Measurements from ENCODE around the gene ALG12.

ALG12 gene

GRCh38 chr22:49869845-49870712, 48.2 kb downstream of the ALG12 start:
- H3K4me1 Mint-ChIP-seq (ENCODE audit: low read depth): peaks cover 66% of the 10 kb centered on the region
- peaks cover 68% of the 10 kb centered on the region for H3K36me3 Mint-ChIP-seq (ENCODE audit: low read depth)
- peaks cover 19% of the 10 kb centered on the region for H3K9me3 Mint-ChIP-seq
- peak overlapping the region; percentile 33 for H3K4me3 Mint-ChIP-seq
- peak overlapping the region; percentile 16 for H3K27ac Mint-ChIP-seq
- H3K27me3 Mint-ChIP-seq: no peaks in the 10 kb centered on the region

- Mint-ChIP-seq H3K4me1 (ENCODE audit: low read depth) (peaks cover 67% of the 10 kb centered on the region), H3K36me3 (ENCODE audit: low read depth) (peaks cover 65% of the 10 kb centered on the region), H3K9me3 (peaks cover 19% of the 10 kb centered on the region), H3K4me3 (no peak overlapping the region), H3K27me3 (no peaks in the 10 kb centered on the region), H3K27ac (peak overlapping the region; percentile 40)
These were observed 49.0 kb downstream of the ALG12 start for GRCh38 chr22:49869086-49869830.

GRCh38 chr22:49867303-49868265, 50.7 kb downstream of the ALG12 start:
- Mint-ChIP-seq H3K4me3 (no peak overlapping the region), H3K27me3 (no peaks in the 10 kb centered on the region), H3K9me3 (peaks cover 19% of the 10 kb centered on the region), H3K4me1 (ENCODE audit: low read depth) (peaks cover 73% of the 10 kb centered on the region), H3K27ac (peak overlapping the region; percentile 61), H3K36me3 (ENCODE audit: low read depth) (peaks cover 57% of the 10 kb centered on the region)

- Mint-ChIP-seq H3K9me3 (peaks cover 19% of the 10 kb centered on the region), H3K27ac (no peak overlapping the region), H3K4me1 (ENCODE audit: low read depth) (peaks cover 75% of the 10 kb centered on the region), H3K4me3 (peak overlapping the region; percentile 3), H3K36me3 (ENCODE audit: low read depth) (peaks cover 57% of the 10 kb centered on the region), H3K27me3 (no peaks in the 10 kb centered on the region)
These were observed 51.6 kb downstream of the ALG12 start for GRCh38 chr22:49866646-49867045.

- peaks cover 79% of the 10 kb centered on the region for H3K4me1 Mint-ChIP-seq (ENCODE audit: low read depth)
- H3K27me3 Mint-ChIP-seq: no peaks in the 10 kb centered on the region
- H3K27ac Mint-ChIP-seq: no peak overlapping the region
- H3K36me3 Mint-ChIP-seq (ENCODE audit: low read depth): peaks cover 57% of the 10 kb centered on the region
- no peak overlapping the region for H3K4me3 Mint-ChIP-seq
- peaks cover 19% of the 10 kb centered on the region for H3K9me3 Mint-ChIP-seq
These were observed 52.1 kb downstream of the ALG12 start for GRCh38 chr22:49866134-49866533.

GRCh38 chr22:49865156-49865555, 53.1 kb downstream of the ALG12 start:
- Mint-ChIP-seq H3K36me3 (ENCODE audit: low read depth) (peaks cover 51% of the 10 kb centered on the region), H3K4me3 (no peak overlapping the region), H3K27me3 (no peaks in the 10 kb centered on the region), H3K9me3 (peaks cover 19% of the 10 kb centered on the region), H3K27ac (no peak overlapping the region), H3K4me1 (ENCODE audit: low read depth) (peaks cover 76% of the 10 kb centered on the region)

GRCh38 chr22:49863931-49864330, 54.3 kb downstream of the ALG12 start:
- Mint-ChIP-seq H3K4me3 (no peak overlapping the region), H3K27me3 (no peaks in the 10 kb centered on the region), H3K36me3 (ENCODE audit: low read depth) (peaks cover 42% of the 10 kb centered on the region), H3K9me3 (peaks cover 8% of the 10 kb centered on the region), H3K27ac (no peak overlapping the region), H3K4me1 (ENCODE audit: low read depth) (peaks cover 69% of the 10 kb centered on the region)

GRCh38 chr22:49862496-49862776, 55.8 kb downstream of the ALG12 start:
- Mint-ChIP-seq H3K4me3 (no peak overlapping the region), H3K27me3 (no peaks in the 10 kb centered on the region), H3K9me3 (peaks cover 5% of the 10 kb centered on the region), H3K36me3 (ENCODE audit: low read depth) (peaks cover 33% of the 10 kb centered on the region), H3K27ac (no peak overlapping the region), H3K4me1 (ENCODE audit: low read depth) (peaks cover 59% of the 10 kb centered on the region)

GRCh38 chr22:49861642-49862495, 56.4 kb downstream of the ALG12 start:
- H3K36me3 Mint-ChIP-seq (ENCODE audit: low read depth): peaks cover 28% of the 10 kb centered on the region
- H3K27me3 Mint-ChIP-seq: no peaks in the 10 kb centered on the region
- peaks cover 56% of the 10 kb centered on the region for H3K4me1 Mint-ChIP-seq (ENCODE audit: low read depth)
- peak overlapping the region; percentile 53 for H3K27ac Mint-ChIP-seq
- H3K9me3 Mint-ChIP-seq: peaks cover 5% of the 10 kb centered on the region
- H3K4me3 Mint-ChIP-seq: no peak overlapping the region

GRCh38 chr22:49858827-49859226, 59.4 kb downstream of the ALG12 start:
- H3K36me3 Mint-ChIP-seq (ENCODE audit: low read depth): peaks cover 16% of the 10 kb centered on the region
- no peak overlapping the region for H3K4me3 Mint-ChIP-seq
- H3K9me3 Mint-ChIP-seq: no peaks in the 10 kb centered on the region
- H3K4me1 Mint-ChIP-seq (ENCODE audit: low read depth): peaks cover 57% of the 10 kb centered on the region
- no peak overlapping the region for H3K27ac Mint-ChIP-seq
- H3K27me3 Mint-ChIP-seq: no peaks in the 10 kb centered on the region

GRCh38 chr22:49856766-49857618, 61.2 kb downstream of the ALG12 start:
- no peak overlapping the region for H3K4me3 Mint-ChIP-seq
- H3K27me3 Mint-ChIP-seq: no peaks in the 10 kb centered on the region
- H3K36me3 Mint-ChIP-seq (ENCODE audit: low read depth): peaks cover 16% of the 10 kb centered on the region
- H3K27ac Mint-ChIP-seq: no peak overlapping the region
- H3K9me3 Mint-ChIP-seq: no peaks in the 10 kb centered on the region
- H3K4me1 Mint-ChIP-seq (ENCODE audit: low read depth): peaks cover 49% of the 10 kb centered on the region

- Mint-ChIP-seq H3K27ac (no peak overlapping the region), H3K4me1 (ENCODE audit: low read depth) (peaks cover 47% of the 10 kb centered on the region), H3K9me3 (no peaks in the 10 kb centered on the region), H3K4me3 (no peak overlapping the region), H3K27me3 (peaks cover 4% of the 10 kb centered on the region), H3K36me3 (ENCODE audit: low read depth) (peaks cover 16% of the 10 kb centered on the region)
These were observed 61.9 kb downstream of the ALG12 start for GRCh38 chr22:49856343-49856742.

- Mint-ChIP-seq H3K9me3 (no peaks in the 10 kb centered on the region), H3K4me1 (ENCODE audit: low read depth) (peaks cover 41% of the 10 kb centered on the region), H3K27ac (peak overlapping the region; percentile 76), H3K4me3 (peak overlapping the region; percentile 97), H3K36me3 (ENCODE audit: low read depth) (peaks cover 16% of the 10 kb centered on the region), H3K27me3 (peaks cover 12% of the 10 kb centered on the region)
These were observed 62.9 kb downstream of the ALG12 start for GRCh38 chr22:49855251-49855911.

Data from stimulated activated naive CD8-positive, alpha-beta T cell treated with anti-CD3 and anti-CD28 coated beads, Interleukin-15, Interleukin-2, amounts not matched to agents 100 ng/mL and 50 ng/mL, for 24 hours (primary cell).